Esophagus (tissue), 2 donors: Measurements from ENCODE around the gene KNOP1. TPM values are rescaled to one million over a fixed set of nuclear protein-coding genes. Genes with fewer than 3 reads are reported as not detected.
A peak's percentile ranks its signal among the peaks of the same experiment; 100 is the strongest.
"Not testable (repeated sequence)": the region's sequence is repeated elsewhere in the genome, so short reads cannot be mapped to it uniquely, and the experiment has no call there.

Experiments
- H3K27ac ChIP-seq, 2 donors: one replicate each; pipeline ENCODE4 v1.5.1; 2013; ENCODE audit warnings: low read depth in 2 of 2, mild to moderate bottlenecking in 2 of 2, inconsistent platforms in 1 of 2, low read length in 1 of 2, moderate library complexity in 1 of 2
- H3K27me3 ChIP-seq, 2 donors: one replicate each; pipeline ENCODE4 v1.6.1; 2013; ENCODE audit warnings: low read length in 2 of 2, control low read depth in 1 of 2, mild to moderate bottlenecking in 1 of 2; ENCODE audit not compliant: insufficient read depth in 2 of 2, control insufficient read depth in 1 of 2
- H3K36me3 ChIP-seq, 2 donors: one replicate each; pipeline ENCODE4 v1.6.1; 2013; ENCODE audit warnings: low read length in 1 of 2; ENCODE audit not compliant: control insufficient read depth in 2 of 2, insufficient read depth in 2 of 2
- H3K4me1 ChIP-seq, 2 donors: one replicate each; pipeline ENCODE4 v1.6.1; 2013; ENCODE audit warnings: low read length in 1 of 2; ENCODE audit not compliant: control insufficient read depth in 2 of 2, insufficient read depth in 2 of 2
- H3K4me3 ChIP-seq, 2 donors: one replicate each; pipeline ENCODE4 v1.5.1; 2013; ENCODE audit warnings: low read length in 2 of 2, mild to moderate bottlenecking in 2 of 2, low read depth in 1 of 2, moderate library complexity in 1 of 2
- H3K9me3 ChIP-seq, 2 donors: one replicate each; pipeline ENCODE4 v1.6.1; 2013; ENCODE audit warnings: mild to moderate bottlenecking in 2 of 2, low read depth in 1 of 2, low read length in 1 of 2, moderate library complexity in 1 of 2; ENCODE audit not compliant: control insufficient read depth in 2 of 2, insufficient read depth in 1 of 2
- WGBS, 2 donors: extraction: QIAGEN DNeasy Blood & Tissue Kit; methylation state at CpG; one replicate each; pipeline ENCODE4 v1.1.7; 2013; 5-methylcytosine and 5-hydroxymethylcytosine counted together
- polyA plus RNA-seq, 2 donors: library from polyadenylated mRNA; stranded (reverse); fragments of 200-250 nt; gene quantifications; one replicate each; pipeline ENCODE4 v1.2.3, GENCODE V29; 2013
- donor health status: healthy with polysubstance abuse.
- donor health status: Bipolar disorder and iron deficiency.

KNOP1 gene
- polyA plus RNA-seq, 2 donors = 12.8 to 14.3 TPM

DNA sequence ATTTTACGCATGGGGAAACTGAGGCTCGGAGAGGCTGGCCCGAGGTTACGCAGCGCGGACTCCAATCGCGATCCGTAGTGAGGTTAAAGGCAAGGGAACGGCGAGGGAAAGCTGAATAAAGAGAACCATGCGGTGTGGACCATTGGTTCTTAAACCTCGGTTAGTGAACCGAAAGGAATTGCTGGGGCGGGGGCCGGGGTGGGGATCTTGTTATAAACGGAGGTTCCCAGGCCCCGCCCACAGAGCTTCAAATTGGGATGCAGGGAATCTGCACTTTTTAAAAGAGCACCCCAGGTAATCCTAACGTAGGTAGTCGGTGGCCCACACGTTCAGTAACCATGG, 568 bp upstream of the KNOP1 start:
- no peaks in the 10 kb centered on the region for H3K27me3 ChIP-seq
- no peaks in the 10 kb centered on the region for H3K9me3 ChIP-seq
- peaks cover 0 to 5% of the 10 kb centered on the region in 2 donors for H3K36me3 ChIP-seq
- WGBS, 2 donors = 1% methylated on average over 21 of the region's 21 CpGs
- H3K4me1 ChIP-seq = peaks cover 0 to 8% of the 10 kb centered on the region in 2 donors
- H3K4me3 ChIP-seq = peak overlapping the region; percentile 79 to 95
- peak overlapping the region in 1 of 2 donors; percentile 61 for H3K27ac ChIP-seq

DNA sequence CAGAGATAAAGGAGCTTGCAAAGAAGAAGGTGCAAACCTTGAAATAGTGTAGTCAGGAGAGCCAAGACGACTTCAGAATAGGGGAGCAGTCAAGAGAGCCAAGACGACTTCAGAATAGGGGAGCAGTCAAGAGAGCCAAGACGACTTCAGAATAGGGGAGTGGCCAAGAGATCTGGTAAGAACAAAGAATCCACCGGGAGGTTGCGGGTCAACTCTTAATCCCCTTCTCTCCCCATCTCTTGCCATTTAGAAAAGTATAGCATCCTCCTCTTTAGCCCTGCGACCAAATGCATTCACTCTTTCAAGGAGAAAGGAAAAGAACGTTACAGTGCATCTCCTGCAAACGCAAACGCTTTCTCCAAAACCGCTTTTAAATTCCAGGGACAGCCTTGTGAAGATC, 713 bp downstream of the KNOP1 start:
- Histone ChIP-seq H3K27ac (peak overlapping the region; percentile 48 to 87), H3K4me1 (peaks cover 0 to 8% of the 10 kb centered on the region in 2 donors), H3K27me3 (no peaks in the 10 kb centered on the region), H3K36me3 (peaks cover 0 to 9% of the 10 kb centered on the region in 2 donors), H3K4me3 (peak overlapping the region; percentile 79 to 95), H3K9me3 (no peaks in the 10 kb centered on the region)
- WGBS, 2 donors = 0% methylated on average over 10 of the region's 10 CpGs

DNA sequence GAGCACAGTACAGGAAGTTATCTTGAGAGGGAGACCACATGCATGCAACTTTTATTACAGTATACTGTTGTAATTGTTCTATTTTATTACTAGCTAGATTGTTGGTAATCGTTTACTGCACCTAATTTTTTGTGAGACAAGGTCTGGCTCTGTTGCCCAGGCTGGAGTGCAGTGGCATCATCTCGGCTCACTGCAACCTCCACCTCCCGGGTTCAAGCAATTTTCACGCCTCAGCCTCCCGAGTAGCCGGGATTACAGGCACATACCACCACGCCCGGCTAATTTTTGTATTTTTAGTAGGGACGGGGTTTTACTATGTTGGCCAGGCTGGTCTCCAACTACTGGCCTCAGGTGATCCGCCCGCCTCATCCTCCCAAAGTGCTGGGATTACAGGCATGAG, 1.3 kb downstream of the KNOP1 start:
- peak overlapping the region; percentile 79 to 95 for H3K4me3 ChIP-seq
- 29 to 34% methylated on average over 11 of the region's 11 CpGs for WGBS, 2 donors
- H3K27ac ChIP-seq = not testable (repeated sequence)

DNA sequence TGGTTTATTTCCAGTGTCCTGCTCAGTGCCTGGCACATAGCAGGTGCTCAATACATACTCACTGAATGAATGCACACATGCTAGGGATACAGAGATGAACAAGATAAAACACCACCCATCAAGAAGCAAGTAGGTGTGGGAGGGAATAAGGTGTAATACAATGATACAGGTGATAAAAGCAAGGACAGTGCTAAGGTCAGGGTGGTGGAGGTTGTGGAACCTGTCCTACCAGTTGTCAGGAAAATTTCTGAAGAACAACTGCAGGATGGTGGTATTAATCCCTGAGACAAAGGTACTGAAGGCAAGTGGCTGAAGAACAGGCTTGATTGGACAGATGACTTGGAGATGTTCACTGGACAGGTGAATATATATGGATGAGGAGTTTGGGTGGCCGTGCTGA, 1.8 kb downstream of the KNOP1 start:
- WGBS, 2 donors = 55% methylated on average over 1 of the region's 1 CpG
- Histone ChIP-seq H3K27me3 (no peaks in the 10 kb centered on the region), H3K9me3 (no peaks in the 10 kb centered on the region), H3K4me3 (peak overlapping the region in 1 of 2 donors; percentile 18), H3K27ac (peak overlapping the region; percentile 6 to 73), H3K4me1 (peaks cover 0 to 8% of the 10 kb centered on the region in 2 donors), H3K36me3 (peaks cover 0 to 13% of the 10 kb centered on the region in 2 donors)

More for the DNA sequence above, 1.3 kb downstream of the KNOP1 start:
- H3K9me3 ChIP-seq, H3K4me1 ChIP-seq, H3K36me3 ChIP-seq, H3K27me3 ChIP-seq: not testable (repeated sequence)

DNA sequence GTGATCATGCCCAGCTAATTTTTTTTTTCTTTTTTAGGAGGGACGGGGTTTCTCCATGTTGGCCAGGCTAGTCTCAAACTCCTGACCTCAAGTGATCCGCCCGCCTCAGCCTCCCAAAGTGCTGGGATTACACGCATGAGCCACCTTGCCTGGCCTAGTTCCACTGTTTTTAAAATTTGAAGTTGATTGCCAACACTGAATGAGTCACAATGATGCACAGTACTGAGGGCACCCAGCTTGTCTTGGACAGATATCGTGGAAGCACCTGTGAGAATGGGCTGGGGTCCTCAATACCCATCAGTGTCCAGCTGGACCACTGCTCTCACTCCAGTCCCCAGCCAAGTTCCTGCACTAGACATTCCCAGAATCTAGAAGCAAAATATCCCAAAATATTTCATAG, 2.5 kb downstream of the KNOP1 start:
- H3K9me3 ChIP-seq = no peaks in the 10 kb centered on the region
- H3K36me3 ChIP-seq = peaks cover 0 to 16% of the 10 kb centered on the region in 2 donors
- H3K4me3 ChIP-seq = no peak overlapping the region
- H3K27me3 ChIP-seq = no peaks in the 10 kb centered on the region
- H3K4me1 ChIP-seq = peaks cover 0 to 8% of the 10 kb centered on the region in 2 donors
- peak overlapping the region; percentile 6 to 73 for H3K27ac ChIP-seq
- 49 to 55% methylated on average over 5 of the region's 5 CpGs for WGBS, 2 donors

DNA sequence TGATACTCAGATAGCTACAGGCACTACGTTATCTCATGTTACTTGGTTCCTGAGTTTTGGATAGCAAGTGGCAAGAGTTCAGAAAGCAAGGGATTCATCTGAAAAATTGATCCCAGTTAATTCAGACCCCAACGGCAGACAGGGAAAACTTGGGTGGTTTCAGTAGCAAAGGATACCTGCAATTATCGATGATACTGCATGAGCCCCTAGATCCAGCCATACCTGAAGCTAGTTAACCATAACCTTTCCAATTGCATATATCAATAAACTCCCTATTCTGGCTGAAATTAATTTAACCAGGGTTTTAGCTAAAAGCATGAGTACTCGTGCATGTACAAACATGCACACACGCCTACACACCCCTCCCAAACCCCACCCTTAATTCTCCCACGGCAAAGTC, 4.3 kb downstream of the KNOP1 start:
- Histone ChIP-seq H3K27me3 (no peaks in the 10 kb centered on the region), H3K4me1 (peaks cover 0 to 8% of the 10 kb centered on the region in 2 donors), H3K27ac (no peak overlapping the region), H3K9me3 (no peaks in the 10 kb centered on the region), H3K36me3 (peaks cover 0 to 30% of the 10 kb centered on the region in 2 donors), H3K4me3 (no peak overlapping the region)
- 78 to 85% methylated on average over 6 of the region's 6 CpGs for WGBS, 2 donors

DNA sequence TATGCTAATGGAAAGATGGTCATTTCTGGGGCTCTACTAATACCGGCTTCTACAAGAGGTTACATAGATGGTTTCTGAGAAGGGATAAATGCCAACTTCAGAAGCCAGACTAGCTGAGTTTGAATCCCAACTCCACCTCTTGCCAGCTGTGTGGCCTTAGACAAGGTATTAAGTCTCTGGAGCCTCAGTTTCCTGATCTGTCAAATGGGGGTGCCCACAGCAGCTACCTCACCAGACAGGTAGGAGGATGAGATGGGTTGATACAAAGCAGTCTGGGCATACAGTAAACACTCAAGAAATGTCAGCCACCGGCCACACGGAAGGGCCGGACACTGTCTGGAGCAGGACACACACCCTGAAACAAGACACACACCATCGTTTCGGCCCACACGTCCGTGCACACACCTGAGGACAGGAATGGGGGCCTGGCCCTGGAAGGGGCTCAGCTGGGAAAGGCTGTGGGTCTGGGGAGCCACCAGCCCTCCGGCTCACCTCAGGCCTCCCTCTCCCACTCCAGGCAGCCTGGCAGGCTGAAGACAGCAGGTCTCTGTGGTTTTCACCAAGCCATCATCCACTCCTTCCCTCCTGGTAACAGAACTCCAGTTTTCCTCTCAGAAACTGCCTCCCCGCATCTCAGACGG, 5.5 kb downstream of the KNOP1 start:
- Histone ChIP-seq H3K27me3 (no peaks in the 10 kb centered on the region), H3K36me3 (peaks cover 0 to 30% of the 10 kb centered on the region in 2 donors), H3K27ac (no peak overlapping the region), H3K4me3 (no peak overlapping the region), H3K4me1 (peaks cover 0 to 8% of the 10 kb centered on the region in 2 donors), H3K9me3 (no peaks in the 10 kb centered on the region)
- WGBS, 2 donors = 93 to 95% methylated on average over 11 of the region's 11 CpGs

DNA sequence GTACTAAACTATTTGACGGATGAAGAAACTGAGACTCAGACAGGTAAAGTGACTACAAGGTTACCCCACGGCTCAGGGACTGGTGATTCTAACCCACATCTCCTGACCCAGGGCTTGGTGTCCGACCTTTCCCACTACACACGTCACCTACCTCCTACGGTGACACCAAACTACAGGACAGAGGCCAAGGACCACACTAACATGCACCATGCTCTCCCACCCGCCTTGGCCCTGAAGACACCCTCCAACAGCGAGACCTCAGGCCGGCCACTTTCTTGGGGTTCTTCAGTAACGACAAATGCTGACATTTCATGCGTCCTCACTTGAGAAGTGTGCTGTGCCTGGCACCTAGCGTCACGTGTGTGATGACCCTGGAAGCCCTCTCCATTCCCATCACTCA, 6.4 kb downstream of the KNOP1 start:
- H3K27ac ChIP-seq = no peak overlapping the region
- 96% methylated on average over 12 of the region's 12 CpGs for WGBS, 2 donors

DNA sequence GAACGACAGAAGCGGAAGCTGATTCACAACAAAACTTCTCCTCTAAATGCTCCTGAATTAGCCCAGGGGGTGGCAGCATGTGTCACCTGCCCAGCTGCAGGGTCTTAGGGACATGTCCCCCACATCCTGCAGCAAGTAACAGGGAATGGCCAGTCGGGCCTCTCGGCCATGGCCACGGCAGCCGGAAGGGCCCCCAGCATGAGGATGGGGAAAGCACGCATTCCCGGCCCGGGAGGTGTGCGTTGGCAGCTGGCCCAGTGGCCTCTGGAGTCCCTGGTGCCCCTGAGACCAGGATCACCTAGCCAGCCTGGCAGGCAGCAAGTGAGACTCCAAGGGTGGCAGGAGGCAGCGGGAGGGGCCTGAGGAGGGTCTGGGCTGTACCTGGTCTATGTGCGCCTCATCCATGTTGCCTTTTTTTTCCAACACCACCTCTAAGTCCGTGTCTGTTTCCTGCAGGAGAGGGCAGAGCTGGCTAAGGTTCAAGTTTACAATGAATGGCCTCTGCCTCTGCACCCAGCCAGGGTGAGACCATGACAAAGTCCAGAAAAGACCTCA, 7.0 kb downstream of the KNOP1 start:
- Histone ChIP-seq H3K4me3 (no peak overlapping the region), H3K36me3 (peaks cover 0 to 30% of the 10 kb centered on the region in 2 donors), H3K4me1 (peaks cover 0 to 2% of the 10 kb centered on the region in 2 donors), H3K27ac (no peak overlapping the region), H3K9me3 (no peaks in the 10 kb centered on the region), H3K27me3 (no peaks in the 10 kb centered on the region)
- WGBS, 2 donors = 78 to 80% methylated on average over 13 of the region's 13 CpGs

More for the DNA sequence above, 6.4 kb downstream of the KNOP1 start:
- Histone ChIP-seq H3K36me3 (peaks cover 0 to 30% of the 10 kb centered on the region in 2 donors), H3K4me1 (peaks cover 0 to 8% of the 10 kb centered on the region in 2 donors), H3K27me3 (no peaks in the 10 kb centered on the region), H3K9me3 (no peaks in the 10 kb centered on the region), H3K4me3 (no peak overlapping the region)
